HG02642 (cell line): ENCODE data around the gene ZNF268.
"Not testable (repeated sequence)": the region's sequence is repeated elsewhere in the genome, so short reads cannot be mapped to it uniquely, and the experiment has no call there.

Source experiments
- ATAC-seq: cut with Tn5 transposase; IDR thresholded peaks from one replicate; pipeline ENCODE4 v1.9.1; 2021; ENCODE audit warnings: mild to moderate bottlenecking; ENCODE audit not compliant: unreplicated experiment, poor library complexity

Gene ZNF268

GRCh38 chr12:133225527-133225926 lies 44.2 kb downstream of the ZNF268 start:
- ATAC-seq, result no peak

- ATAC-seq, result no peak
Observed at GRCh38 chr12:133226690-133227089, 45.4 kb downstream of the ZNF268 start.

DNA sequence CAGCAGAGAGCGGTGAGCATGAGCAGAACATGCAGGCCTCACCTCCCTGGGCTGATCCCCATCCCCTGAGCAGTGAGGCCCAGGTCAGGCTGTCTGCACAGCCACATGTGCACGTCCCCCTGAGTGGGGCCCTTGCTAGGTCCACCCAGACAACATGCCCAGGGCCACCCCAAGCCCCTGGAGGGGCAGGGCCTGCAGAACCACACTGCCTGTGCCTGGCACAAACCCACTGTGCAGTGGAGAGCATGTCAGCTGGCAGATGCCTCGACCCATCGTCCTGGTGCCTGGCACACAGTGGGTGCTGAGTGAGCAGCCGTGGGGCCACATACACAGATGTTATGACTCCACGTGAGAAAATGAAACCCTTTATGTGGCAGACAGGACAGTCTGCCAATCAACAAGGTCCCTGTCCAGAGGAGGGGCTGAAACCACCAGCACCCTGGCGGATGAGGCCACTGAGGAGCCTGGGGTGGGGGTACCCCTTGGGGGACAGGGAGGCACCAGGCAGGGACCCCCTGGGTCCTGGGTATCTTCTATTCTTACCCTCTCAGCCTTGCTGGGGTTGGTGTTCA lies 46.1 kb downstream of the ZNF268 start:
- ATAC-seq, result no peak

- no peak for ATAC-seq
Observed at GRCh38 chr12:133231001-133231400, 49.7 kb downstream of the ZNF268 start.

DNA sequence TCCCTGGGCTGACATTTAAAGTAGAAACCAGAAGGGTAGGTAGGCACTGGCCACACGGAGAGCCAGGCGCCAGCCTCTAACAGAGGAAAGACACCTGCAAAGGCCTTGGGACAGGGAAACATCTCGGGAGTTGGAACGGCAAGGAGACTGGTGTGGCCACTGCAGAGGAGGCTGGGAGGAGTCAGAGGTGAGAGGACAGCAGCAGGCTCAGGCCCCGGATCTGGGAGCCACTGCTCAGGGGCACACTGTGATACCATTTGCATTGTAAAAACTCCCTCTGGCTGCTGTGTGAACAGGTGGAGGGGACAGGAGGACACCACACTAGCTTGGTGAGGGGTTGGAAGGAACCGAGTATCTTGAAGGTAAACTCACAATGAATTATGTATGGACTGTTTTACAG lies 51.7 kb downstream of the ZNF268 start:
- ATAC-seq, result no peak

DNA sequence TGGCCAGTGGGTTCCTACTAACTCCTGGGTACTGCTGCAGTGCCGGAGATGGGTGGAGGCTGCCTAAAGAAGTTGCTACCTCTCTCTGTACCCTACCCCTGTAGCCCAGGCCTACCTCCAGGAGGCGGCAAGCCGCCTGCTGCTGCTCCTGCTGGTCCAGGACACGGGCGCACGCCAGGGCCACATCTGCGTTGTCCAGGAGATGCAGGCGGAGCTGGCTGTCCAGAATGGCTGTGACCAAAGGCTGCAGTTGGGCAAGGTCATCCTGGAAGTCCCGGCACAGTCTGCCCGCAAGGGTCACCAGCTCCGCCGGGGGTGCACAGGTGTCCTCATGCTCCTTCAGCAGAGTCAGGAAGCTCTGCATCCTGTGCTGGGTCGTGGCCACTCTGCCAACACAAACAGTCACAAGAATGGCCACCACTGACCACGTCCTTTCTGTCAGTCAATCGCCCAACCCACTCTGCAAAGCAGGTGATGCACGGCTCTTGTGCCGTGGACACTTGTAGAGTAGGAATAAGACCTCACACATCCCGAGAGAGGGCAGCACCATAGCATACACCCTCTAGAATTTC lies 52.8 kb downstream of the ZNF268 start:
- ATAC-seq, result no peak

GRCh38 chr12:133234971-133235370 lies 53.7 kb downstream of the ZNF268 start:
- ATAC-seq, result no peak

DNA sequence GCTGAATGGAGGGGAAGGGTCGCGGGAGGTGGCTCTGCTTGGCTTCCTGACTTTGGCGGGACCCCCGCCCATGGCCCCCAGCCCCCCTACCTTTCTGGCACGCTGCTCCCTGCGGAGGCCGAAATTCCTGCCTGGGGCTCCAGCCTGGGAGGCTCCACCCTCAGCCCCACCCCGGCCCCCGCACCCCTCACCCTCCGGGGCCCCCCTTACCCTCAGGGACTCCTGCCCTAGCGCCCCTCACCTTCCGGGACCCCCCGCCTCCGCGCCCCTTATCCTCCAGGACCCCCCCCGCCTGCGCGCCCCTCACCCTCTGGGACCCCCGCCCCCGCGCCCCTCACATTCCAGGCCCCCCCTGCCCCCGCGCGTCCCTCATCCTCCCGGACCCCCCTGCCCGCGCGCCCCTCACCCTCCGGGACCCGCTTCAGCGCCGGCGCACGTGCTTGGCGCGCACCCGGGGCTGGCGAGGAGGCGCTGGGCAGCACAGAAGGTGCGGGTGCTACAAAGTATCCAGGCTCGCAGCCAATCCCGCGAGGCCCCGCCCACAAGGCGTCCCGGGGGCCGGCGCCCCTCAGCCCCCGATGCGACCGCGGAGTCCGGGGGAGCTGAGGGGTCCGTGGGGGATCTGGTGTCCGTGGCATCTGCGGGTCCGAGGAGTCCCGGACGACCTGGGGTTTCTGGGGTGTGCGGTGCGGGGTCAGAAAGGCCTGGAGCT lies 54.3 kb downstream of the ZNF268 start, which contains the start of gene ANHX:
Gene ANHX (minus strand): TSS at position 477 of the 712 bp plus-strand sequence. CDS start 1,521 bp downstream, outside the sequence.
- no peak for ATAC-seq

GRCh38 chr12:133236144-133236543 lies 54.8 kb downstream of the ZNF268 start:
- no peak for ATAC-seq

DNA sequence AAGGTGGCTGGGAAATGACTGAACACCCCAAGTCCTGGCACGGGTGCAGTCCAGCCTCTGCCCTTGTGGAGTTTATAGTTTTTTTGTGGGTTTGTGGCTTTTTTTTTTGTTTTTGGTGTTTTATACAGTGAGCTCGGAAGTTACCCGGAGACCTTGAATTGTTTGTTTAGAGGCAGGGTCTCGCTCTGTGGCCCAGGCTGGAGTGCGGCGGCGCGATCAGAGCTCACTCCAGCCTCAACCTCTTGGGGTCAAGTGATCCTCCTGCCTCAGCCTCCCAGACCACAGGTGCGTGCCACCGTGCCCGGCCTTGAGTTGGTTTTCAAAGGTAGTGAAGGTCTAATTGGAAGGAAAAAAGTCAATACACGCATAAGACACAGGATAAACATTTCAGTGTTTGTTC lies 55.3 kb downstream of the ZNF268 start:
- no peak for ATAC-seq

DNA sequence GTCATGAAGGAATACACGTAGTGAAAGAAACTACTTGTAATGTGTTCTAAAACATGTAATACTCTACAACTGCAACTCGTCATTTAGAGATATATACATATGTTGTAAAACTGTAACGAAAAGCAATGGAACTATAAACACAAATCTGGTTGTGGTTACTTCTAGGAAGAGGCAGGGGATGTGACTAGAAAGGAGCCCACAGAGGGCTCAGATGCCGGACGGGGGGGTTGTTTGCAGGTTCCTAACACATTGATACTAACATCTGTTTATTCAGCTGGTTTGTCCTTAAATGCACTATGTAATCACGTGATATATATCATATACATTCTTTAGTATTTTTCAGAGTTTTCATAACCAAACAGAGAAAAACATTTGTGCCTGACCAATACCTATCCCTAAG lies 70.4 kb downstream of the ZNF268 start:
- ATAC-seq, result no peak

DNA sequence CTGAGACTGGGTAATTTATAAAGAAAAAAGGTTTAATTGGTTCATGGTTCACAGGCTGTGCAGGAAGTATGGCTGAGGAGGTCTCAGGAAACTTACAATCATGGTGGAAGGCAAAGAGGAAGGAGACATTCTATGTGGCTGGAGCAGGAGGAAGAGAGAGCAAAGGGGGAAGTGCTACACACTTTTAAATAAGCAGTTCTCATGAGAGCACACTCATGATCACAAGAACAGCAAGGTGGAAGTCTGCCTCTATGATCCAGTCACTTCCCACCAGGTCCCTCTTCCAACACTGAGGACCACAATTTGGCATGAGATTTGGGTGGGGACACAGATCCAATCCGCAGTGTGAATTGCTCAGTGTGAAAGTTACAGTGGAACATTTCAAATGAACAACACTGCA lies 74.5 kb downstream of the ZNF268 start:
- not testable (repeated sequence) for ATAC-seq

DNA sequence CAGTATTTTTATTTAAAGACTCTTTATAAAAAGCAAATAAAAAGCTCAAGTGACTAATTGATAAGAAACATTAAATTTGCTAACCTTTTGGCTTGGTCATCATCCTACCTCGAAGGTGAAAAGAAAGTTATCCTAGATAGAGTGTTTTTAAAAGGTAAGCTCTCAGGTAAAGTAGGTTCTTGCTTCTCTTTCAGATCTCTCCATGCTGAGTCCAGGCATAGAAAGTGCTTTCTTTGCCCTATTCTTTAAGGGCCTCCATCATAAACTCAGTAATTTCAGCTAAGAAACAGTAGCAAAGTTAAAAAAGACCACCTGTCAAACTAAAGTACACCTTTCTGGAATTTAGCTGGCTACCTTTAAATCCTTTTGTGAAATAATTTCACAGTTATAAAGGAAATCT lies 75.0 kb downstream of the ZNF268 start:
- no peak for ATAC-seq

DNA sequence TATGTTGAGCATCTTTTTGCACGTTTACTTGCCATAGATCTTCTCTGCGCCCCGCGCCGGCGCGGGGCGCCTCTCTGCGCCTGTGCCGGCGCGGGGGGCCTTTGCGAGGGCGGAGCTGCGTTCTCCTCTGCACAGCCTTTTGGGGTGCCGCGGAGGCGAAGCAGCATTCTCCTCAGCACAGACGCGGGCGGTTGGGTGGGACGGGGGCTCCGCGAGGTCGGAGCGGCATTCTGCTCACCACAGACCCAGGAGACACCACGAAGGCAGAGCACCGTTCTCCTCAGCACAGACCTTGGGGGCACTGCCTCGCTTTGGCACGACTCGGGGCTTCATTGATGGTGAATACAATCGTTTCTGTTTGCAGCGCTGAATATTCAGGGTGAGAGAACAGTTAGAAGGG lies 82.9 kb downstream of the ZNF268 start:
- ATAC-seq, result no peak
